HG03039 (cell line): Measurements from ENCODE around the gene MRAS.
"Not testable (repeated sequence)": the region's sequence is repeated elsewhere in the genome, so short reads cannot be mapped to it uniquely, and the experiment has no call there.

Experiments
- ATAC-seq: cut with Tn5 transposase; IDR thresholded peaks from one replicate; pipeline ENCODE4 v1.9.1; 2021; ENCODE audit warnings: mild to moderate bottlenecking, moderate library complexity; ENCODE audit not compliant: unreplicated experiment

The MRAS gene

DNA sequence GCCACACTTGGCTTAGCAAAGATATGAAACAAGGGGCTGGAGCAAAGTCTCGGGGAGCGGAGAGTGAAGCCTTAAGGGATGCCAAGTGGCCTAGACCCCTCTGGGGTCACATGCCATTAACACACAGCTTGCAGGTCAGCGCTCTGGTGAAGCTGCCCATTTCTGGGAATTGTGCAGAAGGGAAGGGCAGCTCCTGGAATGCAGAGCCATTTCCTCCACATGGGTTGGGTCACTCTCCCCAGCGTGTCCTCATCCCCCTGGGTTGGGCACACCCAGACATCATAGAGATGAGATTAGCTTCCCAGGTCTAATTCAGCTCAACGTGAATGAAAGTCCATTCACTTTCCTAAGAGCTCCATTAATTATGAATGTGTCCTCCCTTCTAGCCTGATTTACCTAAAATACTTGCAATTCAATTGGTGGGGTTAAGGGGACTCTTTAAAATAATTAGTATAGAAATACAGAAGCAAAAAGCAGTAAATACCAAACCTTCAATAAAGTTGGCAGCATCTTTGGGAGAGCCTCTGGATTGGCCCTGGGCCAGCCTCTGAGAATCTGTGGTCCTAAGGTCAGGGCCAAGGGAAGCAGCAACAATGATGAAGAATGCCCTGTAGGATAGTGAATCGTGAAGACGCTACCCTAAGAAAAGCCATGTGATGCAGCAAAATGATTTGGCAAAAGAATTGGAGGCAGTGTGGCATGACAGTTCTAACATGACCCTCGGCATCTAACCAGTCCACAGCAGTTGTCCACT lies 17.8 kb downstream of the MRAS start:
- ATAC-seq: no peak

DNA sequence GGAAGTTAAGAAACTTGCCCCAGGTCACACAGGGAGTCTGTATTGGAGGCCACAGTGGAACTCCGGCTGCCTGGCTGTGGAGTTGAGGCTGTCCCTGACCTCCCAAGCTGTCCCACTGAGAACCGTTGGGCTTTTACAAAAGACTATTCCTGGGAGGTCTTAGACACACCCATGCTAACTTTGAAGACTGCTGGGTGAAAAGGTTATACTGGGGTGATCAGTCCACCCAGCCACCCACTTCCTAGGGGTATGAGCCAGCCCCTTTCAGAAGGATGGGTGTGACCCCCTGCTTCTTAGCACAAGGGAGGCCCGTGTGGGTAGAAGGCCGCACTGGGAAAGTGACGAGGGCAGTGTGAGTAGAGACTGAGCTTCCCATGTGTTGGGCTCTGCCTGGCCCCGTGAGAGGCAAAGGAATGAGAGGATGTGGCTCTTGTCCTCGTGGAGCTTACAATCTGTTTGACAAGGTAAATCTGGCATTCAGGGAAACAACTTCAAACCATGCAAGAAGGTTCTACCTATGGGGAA lies 19.0 kb downstream of the MRAS start:
- no peak for ATAC-seq

- no peak for ATAC-seq
Measured at GRCh38 chr3:138367911-138368310, 19.5 kb downstream of the MRAS start.

DNA sequence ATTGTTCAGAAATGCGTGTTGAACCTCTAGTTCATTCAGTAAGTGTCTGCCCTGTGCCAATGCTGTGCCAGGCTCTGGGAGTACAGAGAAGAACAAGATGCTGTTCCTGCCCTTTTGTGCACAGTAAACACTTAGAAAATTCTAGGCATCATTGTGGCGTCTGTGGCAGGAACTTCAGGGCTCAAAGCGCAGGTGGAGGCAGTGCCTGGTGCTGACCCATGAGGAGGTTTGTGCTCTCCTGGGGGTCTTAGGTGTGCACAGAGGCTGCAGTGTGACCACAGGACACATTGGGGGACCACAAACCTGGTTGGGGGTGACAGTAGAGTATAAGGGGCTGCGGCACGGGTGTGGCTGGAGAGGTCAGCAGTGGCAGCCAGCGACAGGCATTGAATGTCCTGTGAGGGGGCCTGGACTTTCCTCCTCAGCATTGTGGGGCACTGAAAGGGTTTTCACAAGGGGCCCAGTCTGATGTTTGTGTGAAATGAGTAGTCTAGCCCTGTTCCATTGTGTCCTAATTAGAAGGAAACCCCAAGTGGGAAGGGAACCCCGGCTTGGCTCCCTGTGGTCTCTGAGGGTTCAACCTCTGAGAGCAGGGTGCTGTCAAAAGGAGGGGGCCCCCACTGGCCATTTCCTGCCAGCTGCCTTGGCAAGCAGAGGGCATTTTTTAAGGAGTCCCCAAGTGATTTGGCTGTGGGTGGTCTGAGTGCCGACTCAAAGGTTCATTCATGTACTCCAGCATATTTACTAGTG lies 20.9 kb downstream of the MRAS start:
- ATAC-seq: no peak

- no peak for ATAC-seq
Measured at GRCh38 chr3:138370321-138370720, 21.9 kb downstream of the MRAS start.

GRCh38 chr3:138371070-138371965 lies 22.9 kb downstream of the MRAS start:
- peak; percentile 99 for ATAC-seq

DNA sequence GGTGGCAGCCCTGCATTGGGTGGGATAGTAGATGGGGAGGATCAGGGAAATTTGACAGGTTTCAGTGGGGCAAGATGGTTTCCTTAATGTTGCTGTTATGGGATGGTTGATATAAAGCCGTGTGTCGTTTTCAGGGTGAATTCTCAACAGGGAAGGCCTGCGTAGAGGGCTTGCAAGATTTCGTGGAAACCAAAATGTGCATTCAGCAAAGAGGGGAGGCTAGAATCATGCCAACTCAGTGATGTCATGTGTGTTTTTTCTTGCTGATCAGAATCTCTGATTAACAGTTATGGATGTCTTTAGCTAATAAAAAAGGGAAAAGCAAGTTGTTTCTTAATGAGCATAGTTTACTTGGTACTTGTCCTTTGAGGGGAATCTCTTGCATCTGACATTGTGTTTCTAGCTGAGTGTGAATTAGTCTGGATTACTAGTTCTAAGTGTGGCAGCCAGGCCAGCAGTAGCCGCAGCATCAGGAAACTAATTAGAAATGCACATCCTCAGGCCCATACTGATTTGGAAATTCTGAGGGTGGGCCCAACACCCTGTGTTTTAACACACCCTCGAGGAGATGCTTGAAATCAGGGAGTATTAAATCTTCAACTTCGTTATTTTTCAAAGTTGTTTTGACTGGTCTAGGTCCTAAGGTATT lies 24.8 kb downstream of the MRAS start:
- no peak for ATAC-seq

DNA sequence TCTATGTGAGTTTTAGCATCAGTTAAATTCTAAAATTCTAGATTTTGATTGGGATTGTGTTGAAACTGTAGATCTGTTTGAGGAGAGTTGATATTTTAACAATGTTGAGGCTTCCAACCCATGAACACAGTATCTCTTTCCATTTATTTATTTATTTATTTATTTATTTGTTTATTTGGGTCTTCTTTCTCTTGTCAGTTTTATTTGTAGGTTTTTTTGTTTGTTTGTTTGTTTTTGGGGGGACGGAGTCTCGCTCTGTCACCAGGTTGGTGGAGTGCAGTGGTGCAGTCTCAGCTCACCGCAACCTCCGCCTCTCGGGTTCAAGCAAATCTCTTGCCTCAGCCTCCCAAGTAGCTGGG lies 25.3 kb downstream of the MRAS start:
- no peak for ATAC-seq

DNA sequence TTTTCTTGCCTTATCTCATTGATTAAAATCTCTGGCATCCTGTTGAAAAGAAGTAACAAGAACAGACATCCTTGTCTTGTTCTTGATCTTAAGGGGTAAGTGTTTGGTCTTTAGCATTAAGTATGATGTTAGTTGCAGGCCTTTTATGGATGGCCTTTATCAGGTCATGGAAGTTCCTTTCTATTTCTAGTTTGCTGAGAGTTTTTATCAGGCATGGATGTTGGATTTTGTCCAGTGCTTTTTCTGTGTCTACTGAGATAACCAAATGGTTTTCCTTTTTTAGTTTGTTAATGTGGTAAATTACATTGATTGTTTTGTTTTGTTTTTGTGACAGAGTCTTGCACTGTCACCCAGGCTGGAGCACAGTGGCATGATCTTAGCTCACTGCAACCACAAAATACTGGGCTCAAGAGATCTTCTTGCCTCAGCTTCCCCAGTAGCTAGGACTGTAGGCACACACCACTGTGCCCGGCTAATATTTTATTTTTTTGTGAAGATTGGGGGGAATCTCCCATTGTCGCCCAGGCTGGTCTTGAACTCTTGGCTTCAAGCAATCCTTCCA lies 26.3 kb downstream of the MRAS start:
- no peak for ATAC-seq

DNA sequence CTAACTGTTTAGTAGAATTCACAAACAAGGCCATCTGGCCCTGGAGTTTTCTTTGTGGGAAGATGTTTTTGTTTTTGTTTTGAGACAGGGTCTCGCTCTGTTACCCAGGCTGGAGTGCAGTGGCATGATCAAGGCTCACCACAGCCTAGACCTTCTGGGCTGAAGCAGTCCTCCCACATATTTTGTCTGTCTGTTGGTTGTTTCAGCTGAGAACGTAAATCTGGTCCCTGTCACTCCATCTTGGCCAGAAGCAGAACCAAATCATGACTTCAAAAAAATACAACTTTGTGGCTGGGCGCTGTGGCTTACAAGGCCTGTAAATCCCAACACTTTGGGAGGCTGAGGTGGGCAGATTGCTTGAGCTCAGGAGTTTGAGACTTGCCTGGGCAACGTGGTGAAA lies 27.1 kb downstream of the MRAS start:
- ATAC-seq: no peak

DNA sequence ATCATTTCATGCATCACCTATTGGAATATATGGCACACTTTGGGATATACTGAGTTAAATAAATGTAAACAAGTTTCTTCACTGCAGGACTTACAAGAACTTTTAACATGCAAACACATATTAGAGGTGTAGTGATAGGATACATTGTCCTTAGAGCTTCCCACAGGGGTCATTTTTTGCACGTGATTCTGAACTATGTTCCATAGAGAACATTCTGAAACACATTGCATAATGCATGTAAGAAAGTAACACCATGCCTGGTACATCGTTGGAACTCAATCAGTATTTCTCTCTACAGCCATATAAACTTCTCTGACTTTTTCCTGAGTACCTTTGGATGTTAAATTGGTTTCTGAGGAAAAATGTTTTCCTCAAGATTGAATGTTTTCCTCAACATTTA lies 28.3 kb downstream of the MRAS start:
- no peak for ATAC-seq

GRCh38 chr3:138377212-138377611 lies 28.8 kb downstream of the MRAS start:
- ATAC-seq: not testable (repeated sequence)

- ATAC-seq: no peak
Measured at GRCh38 chr3:138377804-138378203, 29.4 kb downstream of the MRAS start.

- no peak for ATAC-seq
Measured at GRCh38 chr3:138378331-138378730, 30.0 kb downstream of the MRAS start.

GRCh38 chr3:138378990-138379389 lies 30.6 kb downstream of the MRAS start:
- ATAC-seq: no peak

- ATAC-seq: no peak
Measured at GRCh38 chr3:138381413-138381901, 33.1 kb downstream of the MRAS start.

DNA sequence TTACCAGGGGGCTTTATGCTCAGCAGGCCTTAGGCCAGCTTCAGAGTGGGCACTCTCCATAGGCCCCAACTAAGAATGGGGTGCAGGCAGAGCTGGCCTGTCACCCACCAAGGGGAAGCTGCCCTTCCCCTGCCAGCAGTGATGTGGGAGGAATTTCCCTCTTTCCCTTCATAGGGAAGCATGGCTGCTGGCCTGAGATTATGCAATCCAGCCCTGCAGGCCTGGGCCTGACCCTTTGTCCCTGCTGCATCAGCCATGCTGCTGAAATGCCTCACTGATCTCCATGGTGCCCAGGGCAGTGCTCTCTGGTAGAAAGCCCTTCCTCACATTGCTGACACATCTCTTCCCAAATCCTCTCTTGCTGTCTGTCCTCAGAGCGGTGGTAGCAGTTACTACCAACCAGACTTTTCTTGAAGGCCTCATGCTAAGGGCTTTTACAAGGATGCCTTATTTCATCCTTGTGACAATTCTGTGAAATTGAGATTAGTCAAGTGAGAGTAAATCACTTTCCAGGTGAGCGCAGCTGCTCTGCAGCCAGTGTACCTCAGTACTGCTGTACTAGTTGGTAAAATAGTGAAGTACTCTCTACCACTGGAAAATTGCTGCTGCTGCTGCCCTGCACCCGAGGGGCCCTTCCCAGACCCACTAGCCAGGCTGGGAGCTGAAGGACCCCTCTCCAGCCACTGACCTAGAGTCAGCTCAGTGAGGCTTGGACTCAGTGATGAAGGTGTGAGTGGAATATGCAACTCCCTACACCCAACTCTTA lies 33.8 kb downstream of the MRAS start:
- ATAC-seq: no peak

DNA sequence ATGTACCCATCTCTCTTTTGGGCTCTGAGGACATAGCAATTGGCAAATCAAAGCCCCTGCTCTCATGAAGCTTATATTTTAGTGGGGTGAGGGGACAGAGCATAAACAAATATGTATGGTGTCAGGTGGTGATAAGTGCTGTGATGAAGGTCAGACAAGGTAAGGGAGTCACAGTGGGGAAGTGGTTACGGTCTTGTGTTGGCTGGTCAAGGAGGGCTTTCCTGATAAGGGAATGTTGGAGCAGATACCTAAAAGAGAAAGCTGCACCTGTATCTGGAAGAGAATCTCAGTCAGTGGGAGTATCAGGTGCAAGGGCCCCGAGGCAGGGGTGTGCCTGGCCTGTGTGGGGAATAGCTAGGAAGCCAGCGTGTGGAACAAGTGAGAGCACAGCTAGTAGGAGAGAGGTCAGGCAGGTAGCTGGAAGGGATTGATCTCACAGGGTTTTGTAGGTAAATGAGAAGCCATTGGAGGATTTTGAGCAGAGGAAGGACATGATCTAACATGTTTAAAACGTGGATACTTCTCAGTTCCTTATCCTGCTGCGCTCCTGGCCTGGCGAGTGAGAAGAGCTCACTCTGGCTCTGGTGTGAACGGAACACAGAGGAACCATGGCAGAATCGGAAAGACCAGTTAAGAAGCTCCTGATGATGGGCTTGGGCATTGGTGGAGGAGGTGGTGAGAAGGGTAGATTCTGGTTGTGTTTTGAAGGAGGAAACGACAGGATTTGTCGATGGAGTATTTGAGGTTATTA lies 35.5 kb downstream of the MRAS start:
- no peak for ATAC-seq

DNA sequence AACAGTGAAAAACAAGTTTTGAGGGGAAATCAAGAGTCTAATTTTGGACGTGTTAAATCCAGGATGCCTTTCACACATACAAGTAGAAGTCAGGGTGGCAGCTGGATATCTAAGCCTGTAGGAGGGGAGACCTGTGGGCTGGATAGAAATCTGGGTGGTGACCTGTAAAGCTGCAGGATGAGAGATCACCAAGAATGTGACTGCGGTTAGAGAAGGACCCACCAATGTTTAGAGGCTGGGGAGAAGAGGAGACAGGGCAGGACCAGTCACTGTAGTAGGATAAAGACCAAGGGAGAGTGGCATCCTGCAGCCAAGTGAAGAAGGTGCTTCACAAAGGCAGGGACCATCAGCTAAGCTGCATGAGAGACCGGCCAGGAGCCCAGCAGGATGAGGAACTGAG lies 36.2 kb downstream of the MRAS start:
- no peak for ATAC-seq
